Hindlimb muscle (tissue), 1 donor: Measurements from ENCODE around the gene ASCL2. TPM values are rescaled to one million over a fixed set of nuclear protein-coding genes. Genes with fewer than 3 reads are reported as not detected.

ENCODE experiments used
- DNase-seq: peaks from one replicate; pipeline ENCODE4 v3.0.0-alpha.2; 2013
- polyA plus RNA-seq: library from polyadenylated mRNA; unstranded; fragments of 120-200 nt; gene quantifications from one replicate; pipeline ENCODE4 v1.2.1, GENCODE V29; 2013; ENCODE audit not compliant: insufficient read length

The ASCL2 gene
- polyA plus RNA-seq, 1 donor, result 0.17 TPM

- DNase-seq, result no peak
Observed at GRCh38 chr11:2271327-2272227, 1.2 kb upstream of the ASCL2 start.

- peak; percentile 12 for DNase-seq
Observed at GRCh38 chr11:2271077-2271326, 614 bp upstream of the ASCL2 start.

DNA sequence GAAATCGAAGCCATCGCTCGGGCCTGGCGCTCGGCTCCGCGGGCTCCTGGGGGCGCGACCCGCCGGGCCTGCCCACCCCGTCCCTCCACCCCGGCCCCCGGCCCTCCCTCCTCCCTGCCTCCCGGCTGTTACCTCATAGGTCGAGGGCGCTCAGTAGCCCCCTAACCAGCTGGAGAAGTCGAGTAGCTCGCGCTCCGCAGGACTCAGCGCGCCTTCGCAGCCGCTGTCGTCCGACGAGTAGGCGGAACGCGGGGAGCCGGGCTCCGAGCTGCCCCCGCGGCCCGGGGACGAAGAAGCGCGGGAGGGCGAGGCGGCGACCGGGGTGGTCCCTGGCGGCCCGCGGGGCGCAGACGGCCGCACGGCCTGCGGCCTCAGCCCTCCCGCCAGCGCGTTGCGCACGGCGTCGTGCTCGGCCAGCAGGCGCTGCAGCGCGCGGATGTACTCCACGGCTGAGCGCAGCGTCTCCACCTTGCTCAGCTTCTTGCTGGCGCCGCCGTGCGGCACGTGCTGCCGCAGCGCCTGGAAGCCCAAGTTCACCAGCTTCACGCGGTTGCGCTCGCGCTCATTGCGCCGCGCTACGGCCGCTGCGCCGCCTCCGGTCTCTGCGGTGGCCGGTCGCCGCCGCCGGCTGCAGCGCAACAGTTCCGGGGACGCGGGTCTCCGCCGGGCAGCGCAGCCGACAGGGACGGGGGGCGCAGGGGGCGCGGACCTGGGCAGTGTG is 627 bp downstream of the ASCL2 start:
- peak; percentile 80 for DNase-seq

- peak; percentile 31 for DNase-seq
Observed at GRCh38 chr11:2268729-2269600, 1.4 kb downstream of the ASCL2 start.

- no peak for DNase-seq
Observed at GRCh38 chr11:2267851-2268728, 2.3 kb downstream of the ASCL2 start.

DNA sequence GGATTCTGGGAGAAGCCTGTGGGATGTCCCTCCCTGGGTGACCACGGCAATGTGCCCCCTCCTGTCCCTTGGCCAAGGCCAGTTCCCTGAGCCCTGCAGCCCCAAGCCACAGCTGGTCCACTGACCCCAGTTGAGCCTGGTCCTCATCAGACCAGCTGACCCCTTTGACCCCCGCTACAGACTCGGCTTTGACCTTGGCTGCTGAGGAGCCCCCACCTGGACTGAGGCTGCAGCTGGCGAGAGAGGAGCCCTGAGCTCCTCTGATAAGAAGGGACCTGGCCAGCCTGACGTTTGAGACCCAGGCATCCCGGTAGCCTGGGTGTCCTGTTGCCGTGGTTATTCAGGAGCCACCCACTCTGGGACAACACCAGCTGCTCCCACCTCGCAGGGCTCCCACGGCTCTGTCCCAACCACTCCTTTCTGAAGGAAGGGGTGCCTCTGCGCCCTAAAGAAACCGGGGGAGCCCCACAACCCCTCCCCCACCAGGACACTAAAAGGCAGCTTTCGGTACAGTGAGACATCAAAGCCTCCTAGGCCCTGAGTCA is 3.0 kb downstream of the ASCL2 start:
- no peak for DNase-seq

GRCh38 chr11:2266586-2267305 is 3.6 kb downstream of the ASCL2 start:
- DNase-seq, result no peak

- DNase-seq, result no peak
Observed at GRCh38 chr11:2265854-2266585, 4.4 kb downstream of the ASCL2 start.

GRCh38 chr11:2265396-2265795 is 5.0 kb downstream of the ASCL2 start:
- peak; percentile 15 for DNase-seq

GRCh38 chr11:2264366-2265053 is 5.9 kb downstream of the ASCL2 start:
- no peak for DNase-seq

DNA sequence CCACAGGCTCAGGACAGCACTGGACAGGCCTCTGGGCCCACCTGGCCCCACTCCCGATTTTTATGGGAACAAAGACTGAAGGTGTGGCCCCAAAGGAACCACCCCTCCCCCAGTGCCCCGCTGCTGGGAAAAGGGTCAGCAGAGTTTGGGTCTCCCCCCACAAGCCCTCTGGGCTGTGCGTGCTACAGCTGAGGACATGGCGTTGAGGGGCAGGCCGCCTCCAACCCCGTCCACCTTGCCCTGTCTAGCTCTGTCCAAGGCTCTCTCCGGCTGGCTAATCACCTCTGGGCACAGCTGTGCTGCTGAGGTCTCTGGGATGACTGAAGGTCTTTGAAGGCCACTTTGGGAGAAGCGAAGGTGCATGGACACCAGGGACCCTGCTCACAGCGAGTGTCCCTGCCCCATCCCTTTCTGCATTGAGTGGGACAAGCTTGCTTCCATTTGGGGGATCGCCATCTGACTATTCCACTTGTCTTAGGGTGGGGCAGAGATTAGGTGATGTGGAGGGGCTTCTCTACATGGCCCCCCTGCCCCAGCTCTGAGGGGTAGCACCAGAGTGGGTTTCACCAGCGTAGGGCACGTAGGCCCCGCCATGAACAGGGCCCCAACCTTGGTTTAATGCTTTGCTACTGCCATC is 6.5 kb downstream of the ASCL2 start:
- DNase-seq, result no peak

DNA sequence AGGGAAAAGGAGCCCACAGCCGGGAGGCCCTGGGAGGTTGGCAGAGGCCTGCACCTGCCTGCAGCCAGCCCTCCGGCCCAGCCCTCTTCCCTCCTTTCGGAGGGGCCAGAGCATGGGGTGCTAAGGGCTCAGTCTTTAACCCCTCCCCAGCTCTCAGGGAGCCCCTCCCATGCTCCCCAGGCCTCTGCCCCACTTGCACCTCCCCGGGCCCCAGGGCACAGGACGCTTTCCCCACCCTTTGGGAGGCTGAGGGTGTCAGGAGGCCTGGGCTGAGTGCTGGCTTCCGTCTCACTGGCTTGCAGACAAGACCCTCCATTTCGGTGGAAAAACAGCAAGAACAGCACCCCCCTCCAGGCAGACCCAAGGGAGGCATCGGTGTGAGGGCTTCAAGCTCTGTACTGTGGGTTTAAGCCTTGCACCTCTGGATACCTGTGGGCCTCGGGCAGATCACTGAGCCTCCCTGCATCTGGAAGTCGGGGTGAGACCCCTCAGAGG is 7.3 kb downstream of the ASCL2 start:
- DNase-seq, result no peak

- no peak for DNase-seq
Observed at GRCh38 chr11:2262301-2263070, 7.9 kb downstream of the ASCL2 start.

GRCh38 chr11:2261436-2262230 is 8.8 kb downstream of the ASCL2 start:
- no peak for DNase-seq

DNA sequence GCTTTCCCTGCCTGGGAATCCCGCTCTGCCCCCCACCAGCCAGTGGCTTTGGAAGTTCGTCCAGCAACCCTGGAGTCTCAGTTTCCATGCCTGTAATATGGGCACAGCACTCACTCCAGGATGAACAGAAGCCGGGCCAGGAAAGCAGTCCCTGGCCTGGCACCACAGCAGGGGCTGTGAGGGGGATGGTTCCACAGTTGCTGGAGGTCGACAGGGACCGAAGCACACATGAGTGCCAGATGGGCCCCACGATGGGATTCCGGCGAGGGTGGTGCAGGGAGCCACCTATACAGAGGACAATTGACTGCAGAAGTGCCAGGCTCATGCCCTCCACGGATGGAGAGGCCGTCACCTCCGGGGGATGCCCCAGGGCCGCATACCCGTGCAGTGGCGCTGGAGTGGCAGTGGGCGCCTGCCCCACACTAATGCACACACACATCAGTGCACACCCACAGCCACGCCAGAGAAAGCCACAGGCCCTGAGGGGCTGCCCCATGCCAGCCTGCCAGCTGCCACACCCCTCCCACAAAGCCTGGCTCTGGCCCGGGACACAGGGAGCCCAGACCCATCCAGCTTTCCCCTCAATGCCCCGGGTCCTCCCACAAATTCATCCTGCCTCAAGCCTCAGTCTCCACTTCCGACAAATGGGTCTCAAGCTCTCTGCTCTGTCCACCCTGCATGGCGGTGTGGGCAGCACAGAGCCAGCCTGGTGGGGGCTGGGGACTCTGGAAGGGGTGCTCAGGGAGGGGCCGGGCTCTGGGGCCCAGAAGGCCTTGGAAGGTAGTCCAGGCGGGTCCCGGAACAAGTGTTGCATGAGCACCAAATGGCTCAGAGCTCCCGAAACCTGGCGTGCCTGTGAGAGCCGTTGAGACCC is 9.7 kb downstream of the ASCL2 start:
- DNase-seq, result no peak

GRCh38 chr11:2259897-2260451 is 10.4 kb downstream of the ASCL2 start:
- DNase-seq, result no peak
